Lung (tissue), 12 donors: ENCODE data around the gene PGLYRP3. TPM values are rescaled to one million over a fixed set of nuclear protein-coding genes. Genes with fewer than 3 reads are reported as not detected.

Experiments used
- ATAC-seq: fragments of 200-7000 bp; cut with Tn5 transposase; one replicate; pipeline ENCODE4 v1.9.1; 2020; ENCODE audit warnings: moderate number of reproducible peaks; ENCODE audit not compliant: insufficient read depth, low FRiP score
- DNase-seq, 3 donors: peaks; one replicate each; pipeline ENCODE4 v3.0.0-alpha.2; 2013 to 2017
- H3K27ac ChIP-seq, 2 donors: one replicate each; pipeline ENCODE4 v1.5.1; 2013; ENCODE audit warnings: mild to moderate bottlenecking in 2 of 2, moderate library complexity in 2 of 2, control low read depth in 1 of 2, inconsistent platforms in 1 of 2, low read depth in 1 of 2, low read length in 1 of 2
- H3K27me3 ChIP-seq, 3 donors: one replicate each; pipeline ENCODE4 v1.5.1; 2013; ENCODE audit warnings: low read length in 2 of 3; ENCODE audit not compliant: control insufficient read depth in 3 of 3, insufficient read depth in 3 of 3
- H3K36me3 ChIP-seq, 4 donors: one replicate each; pipeline ENCODE4 v1.5.1; 2013; ENCODE audit warnings: low read length in 4 of 4, mild to moderate bottlenecking in 1 of 4, moderate library complexity in 1 of 4; ENCODE audit not compliant: control insufficient read depth in 4 of 4, insufficient read depth in 4 of 4
- H3K4me1 ChIP-seq, 5 donors: one replicate each; pipeline ENCODE4 v1.5.1; 2013; ENCODE audit warnings: low read length in 5 of 5, mild to moderate bottlenecking in 2 of 5, moderate library complexity in 1 of 5; ENCODE audit not compliant: control insufficient read depth in 5 of 5, insufficient read depth in 5 of 5
- H3K4me3 ChIP-seq: one replicate; pipeline ENCODE4 v1.5.1; 2013; ENCODE audit warnings: mild to moderate bottlenecking, control low read depth, moderate library complexity
- H3K9ac ChIP-seq, 2 donors: one replicate each; pipeline ENCODE4 v1.5.1; 2013; ENCODE audit warnings: low read length in 2 of 2, control low read depth in 1 of 2; ENCODE audit not compliant: insufficient read depth in 1 of 2
- H3K9me3 ChIP-seq, 4 donors: one replicate each; pipeline ENCODE4 v1.5.1; 2013; ENCODE audit warnings: low read length in 3 of 4, mild to moderate bottlenecking in 1 of 4, moderate library complexity in 1 of 4; ENCODE audit not compliant: control insufficient read depth in 4 of 4, insufficient read depth in 3 of 4
- CTCF ChIP-seq: IDR thresholded peaks from 2 replicates; pipeline ENCODE4 v1.5.1; 2012; ENCODE audit warnings: mild to moderate bottlenecking; ENCODE audit errors: control extremely low read depth, extremely low read depth
- WGBS, 2 donors: extraction: QIAGEN DNeasy Blood & Tissue Kit; methylation state at CpG; one replicate each; pipeline ENCODE4 v1.1.7; 2013; 5-methylcytosine and 5-hydroxymethylcytosine counted together
- polyA plus RNA-seq, 2 donors: library from polyadenylated mRNA; stranded (reverse); fragments of 200-250 nt; gene quantifications; one replicate each; pipeline ENCODE4 v1.2.1, GENCODE V29; 2013
- total RNA-seq, 2 donors: library from RNA; depleted of rRNA in 1 of 2; stranded (reverse); fragments of >200 nt in 1 of 2; gene quantifications; one replicate each; pipeline ENCODE4 v1.2.1, GENCODE V29; 2014 to 2021
- donor health status: control.
- donor health status: control.
- donor health status: Bipolar disorder and iron deficiency.
- donor health status: healthy.
- donor health status: DM: yes; HTN: yes; CAD: no.

Gene PGLYRP3
- total and polyA plus RNA-seq, 4 donors: not detected

- WGBS, 2 donors: 34 to 38% methylated on average over 9 of the region's 9 CpGs
- DNase-seq: no peak
- no peaks in the 10 kb centered on the region for H3K9me3 ChIP-seq
These were observed 31.3 kb upstream of the PGLYRP3 start for GRCh38 chr1:153343811-153344717.

GRCh38 chr1:153343040-153343681, 30.4 kb upstream of the PGLYRP3 start:
- Histone ChIP-seq H3K27me3 (peaks cover 0 to 5% (median 0%) of the 10 kb centered on the region in 3 donors), H3K4me1 (peaks cover 0 to 11% (median 0%) of the 10 kb centered on the region in 5 donors), H3K9ac (no peak overlapping the region), H3K9me3 (no peaks in the 10 kb centered on the region), H3K27ac (no peak overlapping the region), H3K36me3 (no peaks in the 10 kb centered on the region), H3K4me3 (no peak overlapping the region)
- 30 to 38% methylated on average over 5 of the region's 5 CpGs for WGBS, 2 donors
- ATAC-seq: no peak
- no peak for TF ChIP-seq CTCF
- no peak for DNase-seq

More at GRCh38 chr1:153343811-153344717, 31.3 kb upstream of the PGLYRP3 start:
- H3K27ac ChIP-seq: no peak overlapping the region
- peaks cover 0 to 8% (median 0%) of the 10 kb centered on the region in 3 donors for H3K27me3 ChIP-seq
- no peak for ATAC-seq
- no peak overlapping the region for H3K4me3 ChIP-seq
- no peaks in the 10 kb centered on the region for H3K36me3 ChIP-seq
- no peak overlapping the region for H3K9ac ChIP-seq
- no peak for TF ChIP-seq CTCF
- peaks cover 0 to 11% (median 0%) of the 10 kb centered on the region in 5 donors for H3K4me1 ChIP-seq

- no peak for ATAC-seq
- 73 to 74% methylated on average over 3 of the region's 3 CpGs for WGBS, 2 donors
- no peak overlapping the region for H3K9ac ChIP-seq
These were observed 29.4 kb upstream of the PGLYRP3 start for GRCh38 chr1:153342178-153342577.

More at GRCh38 chr1:153342178-153342577, 29.4 kb upstream of the PGLYRP3 start:
- Histone ChIP-seq H3K27ac (no peak overlapping the region), H3K27me3 (peaks cover 0 to 5% (median 0%) of the 10 kb centered on the region in 3 donors), H3K4me3 (no peak overlapping the region), H3K9me3 (no peaks in the 10 kb centered on the region), H3K4me1 (peaks cover 0 to 11% (median 0%) of the 10 kb centered on the region in 5 donors), H3K36me3 (no peaks in the 10 kb centered on the region)
- no peak for TF ChIP-seq CTCF
- DNase-seq: no peak
